AG04450 (cell line): ENCODE data around the gene FASTKD2. TPM values are rescaled to one million over a fixed set of nuclear protein-coding genes. Genes with fewer than 3 reads are reported as not detected.

ENCODE experiments used
- CTCF ChIA-PET: fragments of 300-600, 350-600 bp; formaldehyde crosslinking; extraction: SDS; loops from one replicate; lab custom pipeline; 2022; ENCODE audit warnings: antibody characterized with exemption, inconsistent platforms; lab: Charles Lee
- POLR2A ChIA-PET: fragments of 350-600 bp; formaldehyde crosslinking; extraction: SDS; loops from one replicate; lab custom pipeline; 2021; ENCODE audit warnings: antibody characterized with exemption, inconsistent platforms; lab: Yijun Ruan, JAX
- DNase-seq: peaks from one replicate; pipeline ENCODE4 v3.0.0-alpha.2; 2011; ENCODE audit warnings: low read depth, low spot score
- H3K27ac ChIP-seq: one replicate; pipeline ENCODE4 v1.5.1; 2012; ENCODE audit warnings: low read depth, low read length, control low read depth
- H3K27me3 ChIP-seq: one replicate; pipeline ENCODE4 v1.6.0; 2012; ENCODE audit warnings: low read length; ENCODE audit not compliant: control insufficient read depth, insufficient read depth
- H3K4me3 ChIP-seq: 2 replicates; pipeline ENCODE4 v1.5.1; 2011; ENCODE audit warnings: mild to moderate bottlenecking, low read depth, low read length, control low read depth
- H3K9me3 ChIP-seq: 2 replicates; pipeline ENCODE4 v1.5.1; 2012; ENCODE audit warnings: low read length; ENCODE audit not compliant: control insufficient read depth, insufficient read depth
- polyA plus RNA-seq: library from polyadenylated mRNA; depleted of rRNA; stranded (reverse); fragments of >200 nt; gene quantifications from 2 replicates; pipeline ENCODE4 v1.2.3, GENCODE V29; 2011
- TF ChIP-seq, protein P1 (sequence below): IDR thresholded peaks from 2 replicates; pipeline ENCODE4 v1.5.1; 2011; ENCODE audit warnings: low read depth, low read length, control low read depth, inconsistent platforms

FASTKD2 gene
- polyA plus RNA-seq, 1 experiment = 37.2 TPM

DNA sequence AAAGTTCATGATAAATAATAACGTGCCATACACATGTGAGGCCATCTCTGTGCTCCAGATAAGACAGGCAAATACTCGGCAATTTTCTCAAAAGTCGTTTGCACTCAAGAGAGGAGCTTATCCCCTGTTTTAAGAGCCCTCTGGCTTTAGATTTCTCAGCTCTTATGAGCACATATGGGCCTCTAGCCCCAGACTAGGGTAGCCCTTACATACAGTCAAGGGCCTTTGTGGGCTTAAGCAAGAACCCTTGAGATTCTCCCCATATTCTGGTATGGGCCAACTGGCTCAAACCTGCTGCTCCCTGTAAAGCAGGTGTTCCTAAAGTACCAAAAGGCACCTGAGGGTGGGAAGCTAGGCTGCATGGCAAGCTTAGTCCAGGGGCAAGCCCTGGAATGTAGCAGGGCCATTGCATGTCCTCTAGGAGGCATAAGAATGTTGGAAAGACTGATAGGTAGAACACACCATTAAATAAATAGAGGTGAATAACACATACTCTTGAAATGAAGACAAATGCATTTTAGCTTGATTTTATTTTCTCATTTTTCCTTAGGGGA lies 66.1 kb downstream of the FASTKD2 start:
- Histone ChIP-seq H3K4me3 (no peak overlapping the region), H3K9me3 (no peaks in the 10 kb centered on the region), H3K27ac (no peak overlapping the region), H3K27me3 (no peaks in the 10 kb centered on the region)
- POLR2A ChIA-PET = no interaction called here
- CTCF ChIA-PET = no interaction called here
- DNase-seq = no peak
- TF ChIP-seq, protein P1, sequence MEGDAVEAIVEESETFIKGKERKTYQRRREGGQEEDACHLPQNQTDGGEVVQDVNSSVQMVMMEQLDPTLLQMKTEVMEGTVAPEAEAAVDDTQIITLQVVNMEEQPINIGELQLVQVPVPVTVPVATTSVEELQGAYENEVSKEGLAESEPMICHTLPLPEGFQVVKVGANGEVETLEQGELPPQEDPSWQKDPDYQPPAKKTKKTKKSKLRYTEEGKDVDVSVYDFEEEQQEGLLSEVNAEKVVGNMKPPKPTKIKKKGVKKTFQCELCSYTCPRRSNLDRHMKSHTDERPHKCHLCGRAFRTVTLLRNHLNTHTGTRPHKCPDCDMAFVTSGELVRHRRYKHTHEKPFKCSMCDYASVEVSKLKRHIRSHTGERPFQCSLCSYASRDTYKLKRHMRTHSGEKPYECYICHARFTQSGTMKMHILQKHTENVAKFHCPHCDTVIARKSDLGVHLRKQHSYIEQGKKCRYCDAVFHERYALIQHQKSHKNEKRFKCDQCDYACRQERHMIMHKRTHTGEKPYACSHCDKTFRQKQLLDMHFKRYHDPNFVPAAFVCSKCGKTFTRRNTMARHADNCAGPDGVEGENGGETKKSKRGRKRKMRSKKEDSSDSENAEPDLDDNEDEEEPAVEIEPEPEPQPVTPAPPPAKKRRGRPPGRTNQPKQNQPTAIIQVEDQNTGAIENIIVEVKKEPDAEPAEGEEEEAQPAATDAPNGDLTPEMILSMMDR = no peak

DNA sequence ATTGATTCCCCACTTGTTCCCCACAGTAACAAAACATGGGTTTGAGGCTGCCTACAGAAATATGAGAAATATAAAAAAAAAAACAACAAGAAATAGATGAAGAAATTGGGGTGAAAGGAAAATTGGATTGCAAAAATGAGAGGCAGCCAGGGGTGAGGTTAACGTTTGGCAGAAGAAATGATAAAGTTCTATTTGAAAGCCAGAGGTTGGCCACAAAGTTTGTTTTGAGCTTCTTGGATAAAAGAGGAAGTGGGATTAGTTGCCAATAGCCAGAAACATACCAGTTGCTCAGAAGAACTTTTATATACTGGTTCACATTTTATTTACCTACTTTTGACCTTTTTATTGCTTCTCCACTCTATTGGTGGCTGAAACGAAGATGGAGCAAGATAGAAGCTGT lies 67.5 kb downstream of the FASTKD2 start:
- Histone ChIP-seq H3K27me3 (no peaks in the 10 kb centered on the region), H3K9me3 (no peaks in the 10 kb centered on the region), H3K4me3 (no peak overlapping the region), H3K27ac (no peak overlapping the region)
- ChIA-PET CTCF (interaction anchor here (1.4 kb wide), 1 partner anchor 11 kb away, joined by 3 read pairs; no protein-coding TSS in a partner anchor), POLR2A (no interaction called here)
- DNase-seq = no peak
- TF ChIP-seq, protein P1 = no peak

DNA sequence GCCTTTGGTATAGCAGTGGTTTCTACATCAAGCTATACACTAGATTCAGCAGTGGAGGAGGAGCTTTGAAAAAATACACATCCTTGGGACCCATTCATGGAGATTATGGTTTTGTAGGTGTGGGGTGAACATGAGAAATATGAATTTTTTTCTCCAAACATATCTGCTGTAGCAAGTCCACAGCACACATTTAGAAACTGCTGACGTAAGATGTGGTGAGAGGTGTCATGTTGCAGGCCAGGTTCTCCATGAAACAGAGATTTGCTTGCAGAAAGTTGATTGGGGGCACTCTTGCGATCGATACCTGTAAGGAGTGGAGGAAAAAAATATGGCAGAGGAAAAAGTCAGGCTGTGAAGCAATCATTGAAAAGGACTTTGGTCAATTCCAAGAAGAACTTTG lies 67.9 kb downstream of the FASTKD2 start:
- ChIA-PET POLR2A (no interaction called here), CTCF (interaction anchor here (1.4 kb wide), 1 partner anchor 10 kb away, joined by 3 read pairs; no protein-coding TSS in a partner anchor)
- no peak overlapping the region for H3K4me3 ChIP-seq
- no peaks in the 10 kb centered on the region for H3K9me3 ChIP-seq
- TF ChIP-seq, protein P1 = no peak
- no peak overlapping the region for H3K27ac ChIP-seq
- no peaks in the 10 kb centered on the region for H3K27me3 ChIP-seq
- no peak for DNase-seq

DNA sequence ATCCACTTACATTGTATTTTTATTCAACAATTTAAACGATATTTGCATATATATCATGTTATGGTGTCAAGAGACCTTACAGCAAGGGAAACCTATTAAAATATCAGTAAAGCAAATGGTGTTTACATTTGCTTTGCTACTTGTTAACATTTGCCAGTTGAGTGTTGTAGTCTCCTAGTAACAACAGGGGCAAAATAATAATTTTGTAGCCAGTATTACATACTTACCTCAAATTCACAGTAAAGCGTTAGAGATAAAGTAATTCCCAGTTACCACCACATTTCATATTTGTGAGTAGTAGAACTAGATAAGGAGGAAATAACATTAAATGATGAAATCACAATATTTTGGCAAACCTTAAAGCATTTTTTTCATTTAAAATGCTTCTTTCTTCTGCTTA lies 71.3 kb downstream of the FASTKD2 start:
- ChIA-PET POLR2A (no interaction called here), CTCF (interaction anchor here (0.8 to 1.9 kb wide), 2 partner anchors 13 to 54 kb away, joined by 3 to 4 read pairs; no protein-coding TSS in a partner anchor)
- no peak overlapping the region for H3K27ac ChIP-seq

DNA sequence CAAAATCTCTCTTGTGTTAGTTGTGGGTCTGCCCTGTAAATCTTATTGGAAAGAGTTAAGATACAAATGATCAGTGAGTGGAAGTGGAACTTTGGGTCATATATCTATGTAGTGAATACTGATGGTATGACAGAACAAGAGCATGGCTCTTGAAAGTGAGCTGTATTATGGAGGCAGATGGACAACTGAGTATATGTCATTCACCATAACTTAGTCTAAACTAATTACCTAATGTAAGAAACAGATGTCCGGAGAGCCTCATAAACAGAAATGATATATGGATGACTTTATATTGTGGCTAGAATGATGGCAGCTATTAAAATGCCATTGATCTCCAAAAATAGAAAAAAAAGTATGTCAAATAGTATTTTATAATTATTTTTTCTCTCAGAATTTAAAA lies 72.4 kb downstream of the FASTKD2 start:
- TF ChIP-seq, protein P1 = no peak
- ChIA-PET CTCF (no interaction called here), POLR2A (no interaction called here)
- H3K27ac ChIP-seq = no peak overlapping the region
- H3K27me3 ChIP-seq = no peaks in the 10 kb centered on the region
- H3K9me3 ChIP-seq = no peaks in the 10 kb centered on the region
- no peak overlapping the region for H3K4me3 ChIP-seq
- DNase-seq = no peak

More for the DNA sequence above, 71.3 kb downstream of the FASTKD2 start:
- no peak for DNase-seq
- H3K4me3 ChIP-seq = no peak overlapping the region
- H3K27me3 ChIP-seq = no peaks in the 10 kb centered on the region
- no peaks in the 10 kb centered on the region for H3K9me3 ChIP-seq
- TF ChIP-seq, protein P1 = no peak
